Stromal cell of bone marrow (primary cell): ENCODE measurements around the gene ARHGAP10.
"Not testable (repeated sequence)": the region's sequence is repeated elsewhere in the genome, so short reads cannot be mapped to it uniquely, and the experiment has no call there.

Experiments used
- DNase-seq: peaks from one replicate; pipeline ENCODE4 v3.0.0-alpha.2; 2012; ENCODE audit warnings: low read depth

Gene ARHGAP10

GRCh38 chr4:147847751-147848590, 116.1 kb downstream of the ARHGAP10 start:
- DNase-seq: no peak

GRCh38 chr4:147848634-147849033, 116.7 kb downstream of the ARHGAP10 start:
- no peak for DNase-seq

GRCh38 chr4:147851135-147851534, 119.2 kb downstream of the ARHGAP10 start:
- DNase-seq: no peak

- peak; percentile 59 for DNase-seq
Measured at GRCh38 chr4:147853706-147854105, 121.8 kb downstream of the ARHGAP10 start.

GRCh38 chr4:147854154-147854553, 122.3 kb downstream of the ARHGAP10 start:
- no peak for DNase-seq

- no peak for DNase-seq
Measured at GRCh38 chr4:147855571-147856009, 123.7 kb downstream of the ARHGAP10 start.

- DNase-seq: no peak
Measured at GRCh38 chr4:147860960-147861359, 129.1 kb downstream of the ARHGAP10 start.

- no peak for DNase-seq
Measured at GRCh38 chr4:147862043-147862692, 130.3 kb downstream of the ARHGAP10 start.

GRCh38 chr4:147863111-147863747, 131.3 kb downstream of the ARHGAP10 start:
- DNase-seq: peak; percentile 13

- peak; percentile 28 for DNase-seq
Measured at GRCh38 chr4:147863808-147864472, 132.1 kb downstream of the ARHGAP10 start.

- peak; percentile 10 for DNase-seq
Measured at GRCh38 chr4:147864607-147865006, 132.7 kb downstream of the ARHGAP10 start.

- DNase-seq: no peak
Measured at GRCh38 chr4:147865926-147866325, 134.0 kb downstream of the ARHGAP10 start.

- DNase-seq: peak; percentile 77
Measured at GRCh38 chr4:147866532-147867271, 134.8 kb downstream of the ARHGAP10 start.

GRCh38 chr4:147874109-147874508, 142.2 kb downstream of the ARHGAP10 start:
- DNase-seq: no peak

GRCh38 chr4:147877308-147877771, 145.5 kb downstream of the ARHGAP10 start:
- no peak for DNase-seq

GRCh38 chr4:147879676-147880075, 147.8 kb downstream of the ARHGAP10 start:
- no peak for DNase-seq

- DNase-seq: no peak
Measured at GRCh38 chr4:147880511-147880910, 148.6 kb downstream of the ARHGAP10 start.

- DNase-seq: no peak
Measured at GRCh38 chr4:147884536-147884935, 152.6 kb downstream of the ARHGAP10 start.

GRCh38 chr4:147885216-147885615, 153.3 kb downstream of the ARHGAP10 start:
- DNase-seq: not testable (repeated sequence)

GRCh38 chr4:147891476-147892115, 159.7 kb downstream of the ARHGAP10 start:
- no peak for DNase-seq

- DNase-seq: peak; percentile 13
Measured at GRCh38 chr4:147899512-147899911, 167.6 kb downstream of the ARHGAP10 start.
